NCI-H1105 (cell line): ENCODE data around the gene CENPW.

ENCODE experiments used
- DNase-seq: peaks from one replicate; lab custom pipeline; 2025; lab: John Stamatoyannopoulos, UW

CENPW gene

DNA sequence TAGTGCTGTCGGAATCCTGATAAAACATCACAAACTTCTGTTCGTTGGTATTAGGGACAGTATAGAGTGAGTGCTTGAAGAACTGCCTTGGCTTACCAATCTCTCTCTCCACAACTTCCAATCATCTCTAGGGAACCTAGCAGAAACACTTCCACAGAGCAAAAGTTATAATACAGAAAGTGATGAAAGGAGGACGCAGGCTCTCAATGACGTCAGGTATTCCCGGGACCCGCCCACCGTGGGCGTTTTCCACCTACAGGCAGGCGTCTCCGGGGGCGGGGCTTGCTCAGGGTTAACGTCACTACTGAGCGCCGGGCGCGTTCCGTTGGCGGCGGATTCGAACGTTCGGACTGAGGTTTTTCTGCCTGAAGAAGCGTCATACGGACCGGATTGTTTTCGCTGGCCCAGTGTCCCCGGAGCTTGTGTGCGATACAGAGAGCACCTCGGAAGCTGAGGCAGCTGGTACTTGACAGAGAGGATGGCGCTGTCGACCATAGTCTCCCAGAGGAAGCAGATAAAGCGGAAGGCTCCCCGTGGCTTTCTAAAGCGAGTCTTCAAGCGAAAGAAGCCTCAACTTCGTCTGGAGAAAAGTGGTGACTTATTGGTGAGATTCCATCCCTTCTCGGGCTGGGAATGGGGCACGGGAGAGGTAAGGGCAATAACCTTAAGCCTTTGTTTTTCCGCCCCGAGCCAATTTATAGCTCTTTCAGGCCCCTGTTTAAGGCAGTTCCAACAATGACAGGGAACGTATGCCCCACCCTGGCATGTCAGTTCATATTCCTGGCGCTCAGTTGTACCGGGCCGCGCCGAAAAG is at the start of gene CENPW:
Gene CENPW, plus strand, starts transcription at position 320 of the 814 bp plus-strand sequence. Its CDS starts 159 bp downstream, at position 479.
- peak; percentile 86 for DNase-seq

DNA sequence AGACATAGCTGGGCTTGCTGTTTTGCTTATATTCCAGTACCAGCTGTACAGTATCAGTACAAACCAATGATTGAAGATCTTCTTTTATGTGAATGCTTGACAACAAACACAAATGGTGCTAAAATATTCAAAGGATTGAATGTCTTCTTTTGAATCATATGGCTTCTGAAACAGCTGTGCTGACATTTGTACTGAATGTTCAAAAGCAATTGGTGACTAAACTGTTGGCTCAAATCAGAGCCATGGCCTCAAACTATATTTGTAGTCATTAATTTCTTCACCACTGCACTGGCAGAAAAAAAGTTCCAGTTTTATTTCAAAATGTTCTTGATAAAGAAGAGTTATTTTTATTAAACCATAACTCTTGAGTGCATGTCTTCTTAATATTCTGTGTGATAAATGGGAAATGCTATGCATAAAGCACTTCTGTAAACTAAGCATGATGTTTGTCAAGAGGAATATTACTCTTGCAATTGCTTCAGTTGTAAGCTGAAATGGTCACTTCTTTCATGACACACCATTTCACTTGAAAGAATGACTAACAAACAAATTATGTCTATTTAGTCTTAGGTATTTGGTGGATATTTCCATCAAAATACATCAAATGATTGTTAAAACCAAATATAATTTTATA is 45.9 kb upstream of the CENPW start:
- no peak for DNase-seq

DNA sequence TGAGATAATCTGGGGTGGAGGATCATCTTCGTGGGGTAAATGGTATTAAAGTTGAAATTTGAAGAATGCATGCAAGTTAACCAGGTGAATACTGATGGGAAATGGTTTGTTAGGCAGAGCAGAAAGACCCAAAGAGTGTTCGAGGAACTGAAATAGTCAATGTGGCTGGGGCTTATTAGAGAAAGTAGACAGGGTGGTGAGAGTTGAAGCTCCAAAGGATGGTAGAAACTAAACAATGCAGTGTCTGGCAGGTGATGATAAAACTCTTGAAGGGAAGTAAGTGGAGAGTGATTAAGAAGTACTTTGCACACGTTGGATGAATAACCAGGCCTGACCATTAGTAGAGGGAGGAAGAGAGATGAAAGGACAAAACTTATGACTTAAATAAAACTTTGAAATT is 39.8 kb upstream of the CENPW start:
- DNase-seq = no peak

DNA sequence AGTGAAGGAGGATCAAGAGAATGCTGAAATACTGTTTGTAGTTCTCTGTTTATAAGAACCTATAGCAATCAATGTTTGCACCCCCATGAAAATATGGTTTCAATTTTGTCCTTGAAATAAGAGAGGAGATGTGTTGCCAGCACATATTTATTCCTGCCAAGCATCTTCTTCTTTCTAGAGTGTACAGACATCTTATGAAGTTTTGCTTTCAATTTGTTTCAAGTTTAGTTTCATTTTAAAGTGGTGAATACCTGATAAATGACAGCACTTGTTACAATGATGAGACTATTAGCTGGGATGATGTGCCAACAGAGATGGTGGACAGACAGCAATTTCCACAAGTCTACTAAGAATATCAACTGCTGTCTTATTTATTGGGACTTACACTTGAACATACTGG is 39.2 kb upstream of the CENPW start:
- no peak for DNase-seq

DNA sequence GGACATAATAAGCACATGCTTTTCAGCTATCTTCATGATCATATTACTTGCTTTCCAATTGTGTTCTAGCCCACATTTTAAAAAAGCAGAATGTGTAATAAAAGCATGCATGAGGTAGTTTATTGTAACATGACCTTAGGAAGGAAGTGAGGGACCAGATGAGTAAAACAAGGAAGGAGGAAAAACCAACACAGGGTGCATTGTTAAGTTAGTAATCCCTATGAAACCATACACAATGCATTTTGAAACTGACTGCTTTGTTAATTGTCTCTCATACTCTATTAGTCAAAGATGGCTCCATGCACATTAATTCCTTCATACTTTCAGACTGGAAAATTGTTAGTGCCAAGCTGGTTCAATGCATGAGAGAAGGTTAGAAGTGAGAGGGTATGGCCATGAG is 37.7 kb upstream of the CENPW start:
- DNase-seq = no peak

DNA sequence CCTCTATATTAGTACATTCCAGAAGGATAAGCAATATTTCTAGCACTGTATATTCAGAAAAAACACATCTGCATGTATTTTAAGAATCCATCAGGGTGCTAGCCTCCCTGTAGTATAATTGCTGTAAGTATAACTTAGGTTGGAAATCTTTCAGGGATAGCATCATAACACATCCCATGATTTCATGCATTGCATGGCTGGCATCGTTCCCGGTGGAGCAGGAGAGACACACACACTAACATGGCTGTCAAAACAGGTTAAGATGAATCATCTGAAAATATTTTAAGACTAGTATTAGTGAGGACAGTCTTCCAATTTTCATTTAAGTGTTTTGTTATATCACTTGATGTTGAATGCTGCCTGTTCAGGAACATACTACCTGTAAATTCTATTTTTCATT is 32.1 kb upstream of the CENPW start:
- DNase-seq = no peak

DNA sequence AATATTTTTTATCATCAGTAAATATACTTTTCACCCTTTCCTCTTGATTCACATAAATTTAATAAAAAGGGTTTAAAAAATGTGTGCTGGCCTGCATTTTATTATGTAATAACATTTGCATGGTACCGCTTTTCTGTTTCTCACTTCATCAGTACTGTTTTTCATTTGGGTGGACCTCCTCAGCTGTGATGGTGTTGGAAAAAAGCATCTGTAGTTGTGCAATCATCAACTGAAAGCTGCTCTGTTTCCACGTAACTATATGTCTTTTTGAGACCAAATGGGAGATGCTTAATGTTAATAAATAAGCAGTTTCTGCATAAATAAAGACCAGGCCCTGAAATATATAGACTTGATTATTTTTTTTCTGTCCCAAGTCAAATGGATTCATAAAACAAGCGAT is 31.6 kb upstream of the CENPW start:
- DNase-seq = no peak

DNA sequence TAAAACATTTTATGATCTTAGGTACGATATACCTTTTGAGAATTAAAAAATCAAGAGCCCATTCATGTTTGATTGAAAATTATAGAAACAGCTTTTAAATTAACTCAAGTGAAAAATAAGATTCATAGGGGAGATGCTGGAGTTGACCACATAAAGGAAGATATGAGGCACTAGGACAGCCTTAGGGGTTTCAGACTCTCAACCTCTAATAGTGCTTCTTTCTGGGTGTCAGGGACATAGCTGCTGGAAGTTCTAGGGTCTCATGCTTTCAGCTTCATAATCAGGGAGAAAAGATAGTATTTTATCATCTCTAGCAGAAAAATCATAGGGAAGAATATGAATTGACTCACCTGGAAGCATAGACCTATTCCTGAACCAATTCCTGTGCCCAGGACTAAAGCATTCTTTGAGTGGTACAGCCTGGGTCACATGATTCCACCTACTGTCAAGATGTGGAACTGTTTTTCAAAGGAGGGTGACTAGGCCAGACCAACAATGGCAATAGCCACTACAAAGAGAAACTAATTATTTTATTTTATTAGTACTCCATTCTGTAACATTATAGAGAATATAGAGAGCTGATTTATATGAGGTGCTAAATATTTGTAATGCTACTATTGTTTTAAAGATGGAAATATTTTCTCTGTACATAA is 27.8 kb upstream of the CENPW start:
- DNase-seq = no peak

DNA sequence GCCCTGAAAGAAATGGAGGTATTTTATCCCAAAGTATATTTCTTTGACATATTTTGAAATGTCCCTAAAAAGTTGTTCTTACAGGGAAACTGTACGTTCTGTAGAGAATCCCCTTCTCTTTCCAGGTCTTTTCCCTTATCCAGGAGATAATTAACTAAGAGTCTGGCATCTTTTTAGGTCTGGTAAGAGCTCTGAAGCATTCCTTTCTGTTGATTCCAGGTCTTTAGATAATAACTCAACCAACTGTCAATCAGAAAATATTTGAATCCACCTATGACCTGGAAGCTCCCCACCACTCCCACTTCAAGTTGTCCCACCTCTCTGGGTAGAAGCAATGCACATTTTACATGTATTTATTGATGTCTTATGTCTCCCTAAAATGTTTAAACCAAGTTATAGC is 26.0 kb upstream of the CENPW start:
- DNase-seq = no peak

DNA sequence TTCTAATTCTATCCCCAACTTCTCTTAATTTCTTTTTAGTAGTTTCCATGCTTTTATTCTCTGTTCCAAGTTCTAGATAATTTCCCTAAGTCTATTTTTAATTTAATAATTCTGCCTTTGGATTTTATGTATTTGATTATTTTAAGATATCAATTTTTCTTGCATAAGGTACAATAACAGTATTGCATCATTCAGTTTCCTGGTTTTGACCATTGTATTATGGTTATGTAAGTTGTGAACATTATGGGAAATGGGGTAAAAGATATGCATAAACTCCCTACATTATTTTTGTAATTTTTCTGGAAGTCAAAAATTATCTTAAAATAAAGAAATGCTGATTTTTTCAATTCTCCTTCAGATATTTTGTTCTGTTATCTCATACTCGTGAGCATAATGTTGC is 21.1 kb upstream of the CENPW start:
- DNase-seq = no peak

DNA sequence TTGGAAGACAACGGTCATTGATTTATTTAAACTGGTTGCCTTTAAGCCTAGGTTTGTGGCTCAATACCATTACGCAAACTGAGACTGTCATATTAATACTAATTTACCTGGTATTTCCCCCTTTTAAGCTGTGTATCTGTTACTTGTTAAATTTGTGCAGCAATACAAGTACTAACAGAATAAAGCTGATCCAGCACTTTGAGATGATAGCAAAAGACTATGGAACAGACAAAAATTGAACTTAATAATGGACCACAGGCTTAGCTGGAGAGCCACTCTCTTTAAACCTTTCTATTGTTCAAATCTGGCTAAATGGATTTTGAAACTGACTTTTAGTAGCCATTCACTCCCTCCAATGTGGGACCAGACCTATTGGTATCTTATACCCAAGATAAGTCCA is 6.2 kb upstream of the CENPW start:
- no peak for DNase-seq

DNA sequence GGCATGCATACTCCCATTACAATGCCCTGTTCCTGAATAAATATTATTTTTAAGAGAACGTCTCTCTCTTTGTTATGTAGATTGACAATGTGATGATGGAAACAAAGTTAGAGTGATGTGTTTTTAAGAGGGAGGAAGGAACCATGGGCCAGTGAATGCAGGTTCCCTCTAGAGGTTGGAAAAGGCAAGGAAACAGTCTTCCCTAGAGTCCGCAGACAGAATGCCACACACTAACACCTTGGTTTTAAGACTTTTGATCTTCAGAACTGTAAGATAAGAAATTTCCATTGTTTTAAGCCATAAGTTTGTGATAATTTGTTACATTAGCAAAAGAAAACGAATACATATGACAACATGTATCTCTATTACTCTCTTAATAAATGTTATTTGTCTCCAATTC is 4.7 kb upstream of the CENPW start:
- DNase-seq = no peak

DNA sequence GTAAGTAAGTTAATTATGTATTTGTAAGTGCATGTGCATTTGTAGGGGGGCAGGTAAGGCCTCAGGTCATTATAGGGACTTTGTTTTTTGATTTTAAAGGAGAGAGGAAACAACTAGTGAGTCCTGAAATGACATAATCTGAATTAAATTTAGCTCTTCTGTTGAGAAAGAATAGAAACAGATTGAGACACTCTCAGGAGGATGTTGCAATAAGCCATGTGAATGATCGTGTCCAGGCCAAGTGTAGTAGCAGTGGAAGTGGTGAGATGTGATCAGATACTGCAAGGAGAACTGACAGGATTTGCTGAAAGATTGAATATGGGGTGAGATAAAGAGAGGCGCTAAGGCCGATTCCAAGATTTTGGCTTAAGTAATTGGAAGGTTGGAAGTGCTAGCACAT is 2.6 kb upstream of the CENPW start:
- DNase-seq = no peak

DNA sequence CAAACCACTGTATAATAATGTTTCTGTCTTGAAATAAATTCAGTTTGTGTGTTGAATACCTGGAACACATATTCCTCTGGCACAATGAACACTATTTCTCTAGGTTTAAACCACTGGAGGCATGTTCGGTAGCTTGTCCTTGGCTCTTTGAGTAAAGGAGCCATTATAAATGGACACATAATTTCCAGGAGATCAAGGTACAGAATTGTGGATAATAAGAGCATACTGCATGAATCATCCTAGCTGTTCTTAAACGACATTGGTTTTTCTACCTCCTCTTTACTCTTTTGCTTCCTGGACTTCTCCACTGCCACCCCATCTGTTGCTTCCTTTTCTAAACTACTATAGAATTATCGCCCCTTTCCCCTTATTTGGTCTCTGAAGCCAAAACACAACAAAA is 1.2 kb downstream of the CENPW start:
- no peak for DNase-seq

DNA sequence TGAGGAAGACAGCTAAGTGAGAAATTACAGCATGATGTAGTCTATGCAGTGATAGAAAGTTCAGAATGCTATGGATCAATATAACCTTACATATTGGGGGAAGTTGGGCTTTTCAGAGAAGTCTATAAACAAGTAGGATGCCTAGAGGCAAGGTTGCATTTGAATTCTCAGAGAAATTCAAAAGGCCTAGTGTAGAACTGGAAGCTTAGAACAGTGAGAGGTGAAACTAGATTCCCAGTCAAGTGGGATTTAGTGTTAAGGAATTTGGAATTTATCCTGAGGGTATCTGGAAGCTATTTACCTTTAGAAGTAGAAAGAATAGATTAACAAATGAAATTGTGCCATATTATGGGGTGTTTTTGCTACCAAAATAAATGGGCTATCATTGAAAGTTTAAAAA is 4.3 kb downstream of the CENPW start:
- no peak for DNase-seq

DNA sequence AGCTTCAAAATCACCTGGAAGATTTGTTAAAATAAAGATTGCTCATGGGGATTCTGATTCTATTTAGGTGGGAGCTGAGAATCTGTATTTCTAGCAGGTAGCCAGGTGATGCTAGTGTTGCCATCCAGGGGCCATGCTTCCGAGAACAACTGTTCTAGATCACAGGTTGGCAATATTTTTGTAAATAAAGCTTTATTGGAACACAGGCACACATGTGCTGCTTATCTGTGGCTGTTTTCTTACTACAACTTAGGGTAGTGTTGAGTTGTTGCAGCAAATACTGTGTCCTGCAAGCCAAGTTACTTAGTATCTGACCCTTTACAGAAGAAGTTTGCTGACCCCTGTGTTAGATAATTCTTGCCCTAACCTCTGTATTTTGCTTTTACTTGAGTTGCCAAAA is 12.0 kb downstream of the CENPW start:
- DNase-seq = no peak

DNA sequence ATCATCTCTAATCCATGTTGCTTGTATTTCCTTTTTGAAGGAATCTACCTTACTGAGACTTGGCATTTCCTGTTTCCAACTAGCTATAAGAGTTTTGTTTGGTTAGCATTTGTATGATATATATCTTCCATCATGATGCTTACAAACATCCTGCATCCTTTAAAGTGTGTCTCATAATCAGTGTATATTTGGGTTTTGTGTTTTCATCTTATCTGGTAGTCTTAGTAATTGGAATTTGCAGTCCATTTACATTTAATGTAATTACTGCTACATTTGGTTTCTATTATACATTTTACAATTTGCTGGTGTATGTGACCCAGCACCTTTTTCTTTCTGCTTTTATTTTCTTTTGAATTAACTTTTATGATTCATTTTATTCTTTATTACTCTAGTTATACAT is 12.6 kb downstream of the CENPW start:
- DNase-seq = no peak

DNA sequence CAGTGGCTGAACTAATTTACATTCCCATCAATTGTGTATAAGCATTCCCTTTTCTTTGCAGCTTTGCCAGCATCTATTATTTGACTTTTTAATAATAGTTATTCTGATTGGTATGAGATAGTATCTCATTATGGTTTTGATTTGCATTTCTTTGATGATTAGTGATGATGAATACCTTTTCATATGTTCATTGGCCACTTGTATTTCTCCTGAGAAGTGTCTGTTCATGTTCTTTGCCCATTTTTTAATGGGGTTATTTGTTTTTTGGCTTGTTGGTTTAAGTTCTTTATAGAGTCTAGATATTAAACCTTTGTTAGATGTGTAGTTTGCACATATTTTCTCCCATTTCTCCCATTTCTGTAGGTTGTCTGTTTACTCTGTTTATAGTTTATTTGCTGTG is 16.6 kb downstream of the CENPW start:
- DNase-seq = no peak

DNA sequence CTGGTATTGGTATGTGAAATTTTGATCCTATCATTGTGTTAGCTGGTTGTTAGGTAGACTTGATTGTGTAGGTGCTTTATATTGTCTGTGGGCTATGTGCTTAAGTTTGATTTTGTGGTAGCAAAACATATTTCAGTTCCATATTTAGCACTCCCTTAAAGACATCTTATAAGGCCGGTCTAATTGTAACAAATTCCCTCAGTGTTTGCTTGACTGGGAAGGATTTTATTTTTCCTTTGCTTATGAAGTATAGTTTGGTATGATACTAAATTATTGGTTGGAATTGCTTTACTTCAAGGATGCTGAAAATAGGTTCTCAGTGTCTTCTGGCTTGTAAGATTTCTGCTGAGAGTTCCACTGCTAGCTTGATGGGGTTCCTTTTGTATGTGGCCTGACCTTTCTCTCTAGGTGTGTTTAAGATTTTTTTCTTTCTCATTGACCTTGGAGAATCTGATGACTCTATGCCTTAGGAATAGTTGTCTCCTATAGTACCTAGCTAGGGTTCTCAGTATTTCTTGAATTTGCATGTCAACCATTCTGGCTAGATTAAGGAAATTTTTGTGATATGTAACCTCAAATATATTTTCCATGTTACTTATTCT is 20.1 kb downstream of the CENPW start:
- no peak for DNase-seq

DNA sequence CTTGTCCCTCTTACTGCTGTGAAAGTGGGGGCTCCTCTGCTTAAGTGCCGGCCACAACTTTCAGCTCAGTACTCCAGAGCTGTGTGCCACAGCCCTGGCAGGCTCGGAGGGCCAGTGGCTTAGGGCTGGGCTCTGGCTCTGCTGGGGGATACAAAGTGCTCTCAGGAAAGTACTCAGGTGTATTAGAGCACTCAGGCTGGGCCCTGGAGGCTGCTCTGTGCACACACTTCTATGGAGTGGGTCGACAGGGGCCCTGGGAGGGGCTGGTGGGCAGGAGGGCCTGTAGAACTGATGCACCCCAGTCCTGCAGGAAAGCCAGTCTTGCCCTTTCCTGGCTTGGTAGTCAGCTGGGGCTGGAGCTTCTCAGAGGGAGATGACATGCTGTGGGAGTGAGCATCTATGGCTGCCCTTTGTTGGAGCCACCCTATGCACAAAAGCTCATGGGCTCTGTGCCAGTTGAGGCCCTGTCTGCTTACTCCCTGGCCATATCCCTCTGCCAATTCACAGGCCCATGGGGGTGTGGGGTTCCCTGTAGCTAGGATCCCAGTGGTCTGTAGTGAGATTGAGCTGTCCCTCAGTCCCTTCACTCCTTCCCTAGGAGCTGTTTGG is 22.0 kb downstream of the CENPW start:
- no peak for DNase-seq

DNA sequence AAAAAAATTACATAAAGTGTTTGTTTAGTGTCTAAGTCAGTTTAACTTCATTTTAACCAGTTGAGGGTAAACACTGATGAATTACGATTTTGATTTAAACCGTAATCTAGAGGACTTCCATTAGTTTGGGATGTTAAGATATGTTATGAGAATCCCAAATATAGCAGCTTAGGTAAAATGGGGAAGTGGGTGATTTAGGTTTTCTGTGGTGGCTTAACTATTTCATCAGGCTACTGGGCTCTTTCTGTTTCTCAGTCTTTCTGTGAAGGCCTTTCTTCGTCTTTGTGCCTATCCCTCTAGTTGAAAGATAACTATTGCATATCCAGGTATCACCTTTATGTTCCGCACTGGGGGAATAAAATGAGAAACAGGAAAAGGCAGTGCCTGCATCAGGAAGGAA is 27.9 kb downstream of the CENPW start:
- no peak for DNase-seq

DNA sequence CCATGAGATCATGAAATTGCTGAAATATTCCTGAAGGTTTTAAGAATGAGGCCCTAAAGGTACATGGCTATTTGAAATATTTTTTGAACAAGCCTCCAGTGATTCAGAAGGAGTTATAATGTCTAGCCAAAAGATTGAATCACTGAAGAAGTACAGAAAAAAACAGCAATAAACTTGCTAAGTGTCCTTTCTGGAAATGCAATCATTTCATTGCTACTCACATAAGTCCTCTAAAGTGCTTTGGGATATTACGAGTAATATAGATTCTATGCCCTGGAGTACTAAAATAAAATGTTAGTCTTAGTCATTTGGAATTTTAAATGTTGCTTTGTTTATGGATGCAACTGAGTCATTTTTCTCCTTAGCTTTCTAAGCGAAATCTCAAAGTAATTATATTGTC is 32.7 kb downstream of the CENPW start:
- DNase-seq = no peak

DNA sequence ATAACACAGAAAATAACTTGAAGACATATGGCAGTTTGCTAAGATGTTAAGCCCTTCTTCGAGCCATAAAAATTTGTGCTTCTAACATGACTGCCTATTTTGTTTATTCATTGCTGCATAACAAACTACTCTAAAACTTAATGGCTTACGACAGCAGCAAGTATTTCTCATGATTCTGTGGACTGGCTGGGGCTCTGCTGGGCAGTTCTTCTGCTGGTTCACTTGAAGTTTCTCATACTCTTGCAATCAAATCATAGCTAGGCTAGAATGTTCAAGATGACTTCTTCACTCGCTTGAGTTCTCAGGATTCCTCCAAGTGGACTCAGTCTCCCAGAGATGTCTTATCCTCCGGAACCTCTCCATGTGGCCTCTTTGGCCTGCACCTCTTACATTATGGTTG is 33.4 kb downstream of the CENPW start:
- no peak for DNase-seq
